Measurements from ENCODE around the gene LAMA4. TPM values are rescaled to one million over a fixed set of nuclear protein-coding genes. Genes with fewer than 3 reads are reported as not detected.

LAMA4 gene
- total RNA-seq, 1 experiment from 2014 or later = 11.9 TPM

DNA sequence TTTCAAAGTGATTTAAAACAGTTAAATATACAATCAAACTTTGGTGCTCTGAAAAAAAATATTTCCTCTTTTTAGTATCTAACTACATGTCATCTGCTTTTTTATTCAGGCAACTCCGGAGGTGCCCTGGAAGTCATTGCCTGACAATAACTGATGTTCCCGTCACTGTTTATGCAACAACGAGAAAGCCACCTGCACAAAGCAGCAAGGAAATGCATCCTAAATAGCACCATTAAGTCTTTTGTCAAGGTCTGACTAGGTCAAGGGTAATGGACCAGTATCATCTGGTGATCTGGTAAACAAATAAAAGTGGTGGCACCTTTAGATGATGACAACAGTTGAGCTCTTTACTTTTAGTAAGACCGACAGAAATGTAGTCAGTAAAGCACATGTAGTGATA, 153.8 kb downstream of the LAMA4 start:
- no peaks in the 10 kb centered on the region for H3K4me1 ChIP-seq (ENCODE audit: control insufficient read depth, insufficient read depth, low read length)
- H3K4me3 ChIP-seq (ENCODE audit: low read depth in 2 of 2, low read length in 2 of 2) = no peak overlapping the region
- BruUV-seq (replicated peaks) = no TSS peak
- DNase-seq (ENCODE audit: low read depth, low spot score) = no peak
- intact Hi-C loops (cut with micrococcal nuclease; ENCODE audit: unreplicated experiment) (loop anchor here (10.0 kb wide), 1 partner anchor 274 kb away; no protein-coding TSS in a partner anchor), in situ Hi-C loops (cut with HindIII; ENCODE audit: low pct_unique_long_range_greater_than_20kb, low sequenced_read_pairs) (no loop called here)
- POLR2A ChIA-PET = no interaction called here
- H3K36me3 ChIP-seq (ENCODE audit: control insufficient read depth, insufficient read depth, low read length) = no peaks in the 10 kb centered on the region
- no peak overlapping the region for H3K27ac ChIP-seq (ENCODE audit: low read length)
- CTCF ChIA-PET = no interaction called here
- no peak for ATAC-seq
- TF ChIP-seq POLR2AphosphoS5 (IDR thresholded peaks at IDR 0.05; ENCODE audit: low read depth, low read length) = no peak
- no peak for TF ChIP-seq TCF7L2 (IDR thresholded peaks at IDR 0.05; ENCODE audit: low read depth, low read length)
- TF ChIP-seq, protein P1, sequence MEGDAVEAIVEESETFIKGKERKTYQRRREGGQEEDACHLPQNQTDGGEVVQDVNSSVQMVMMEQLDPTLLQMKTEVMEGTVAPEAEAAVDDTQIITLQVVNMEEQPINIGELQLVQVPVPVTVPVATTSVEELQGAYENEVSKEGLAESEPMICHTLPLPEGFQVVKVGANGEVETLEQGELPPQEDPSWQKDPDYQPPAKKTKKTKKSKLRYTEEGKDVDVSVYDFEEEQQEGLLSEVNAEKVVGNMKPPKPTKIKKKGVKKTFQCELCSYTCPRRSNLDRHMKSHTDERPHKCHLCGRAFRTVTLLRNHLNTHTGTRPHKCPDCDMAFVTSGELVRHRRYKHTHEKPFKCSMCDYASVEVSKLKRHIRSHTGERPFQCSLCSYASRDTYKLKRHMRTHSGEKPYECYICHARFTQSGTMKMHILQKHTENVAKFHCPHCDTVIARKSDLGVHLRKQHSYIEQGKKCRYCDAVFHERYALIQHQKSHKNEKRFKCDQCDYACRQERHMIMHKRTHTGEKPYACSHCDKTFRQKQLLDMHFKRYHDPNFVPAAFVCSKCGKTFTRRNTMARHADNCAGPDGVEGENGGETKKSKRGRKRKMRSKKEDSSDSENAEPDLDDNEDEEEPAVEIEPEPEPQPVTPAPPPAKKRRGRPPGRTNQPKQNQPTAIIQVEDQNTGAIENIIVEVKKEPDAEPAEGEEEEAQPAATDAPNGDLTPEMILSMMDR (IDR thresholded peaks at IDR 0.05) = no peak
- TF ChIP-seq, protein P2, sequence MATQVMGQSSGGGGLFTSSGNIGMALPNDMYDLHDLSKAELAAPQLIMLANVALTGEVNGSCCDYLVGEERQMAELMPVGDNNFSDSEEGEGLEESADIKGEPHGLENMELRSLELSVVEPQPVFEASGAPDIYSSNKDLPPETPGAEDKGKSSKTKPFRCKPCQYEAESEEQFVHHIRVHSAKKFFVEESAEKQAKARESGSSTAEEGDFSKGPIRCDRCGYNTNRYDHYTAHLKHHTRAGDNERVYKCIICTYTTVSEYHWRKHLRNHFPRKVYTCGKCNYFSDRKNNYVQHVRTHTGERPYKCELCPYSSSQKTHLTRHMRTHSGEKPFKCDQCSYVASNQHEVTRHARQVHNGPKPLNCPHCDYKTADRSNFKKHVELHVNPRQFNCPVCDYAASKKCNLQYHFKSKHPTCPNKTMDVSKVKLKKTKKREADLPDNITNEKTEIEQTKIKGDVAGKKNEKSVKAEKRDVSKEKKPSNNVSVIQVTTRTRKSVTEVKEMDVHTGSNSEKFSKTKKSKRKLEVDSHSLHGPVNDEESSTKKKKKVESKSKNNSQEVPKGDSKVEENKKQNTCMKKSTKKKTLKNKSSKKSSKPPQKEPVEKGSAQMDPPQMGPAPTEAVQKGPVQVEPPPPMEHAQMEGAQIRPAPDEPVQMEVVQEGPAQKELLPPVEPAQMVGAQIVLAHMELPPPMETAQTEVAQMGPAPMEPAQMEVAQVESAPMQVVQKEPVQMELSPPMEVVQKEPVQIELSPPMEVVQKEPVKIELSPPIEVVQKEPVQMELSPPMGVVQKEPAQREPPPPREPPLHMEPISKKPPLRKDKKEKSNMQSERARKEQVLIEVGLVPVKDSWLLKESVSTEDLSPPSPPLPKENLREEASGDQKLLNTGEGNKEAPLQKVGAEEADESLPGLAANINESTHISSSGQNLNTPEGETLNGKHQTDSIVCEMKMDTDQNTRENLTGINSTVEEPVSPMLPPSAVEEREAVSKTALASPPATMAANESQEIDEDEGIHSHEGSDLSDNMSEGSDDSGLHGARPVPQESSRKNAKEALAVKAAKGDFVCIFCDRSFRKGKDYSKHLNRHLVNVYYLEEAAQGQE (IDR thresholded peaks at IDR 0.05; ENCODE audit: insufficient read depth in 1 of 2, low read depth in 2 of 2, low read length in 1 of 2) = no peak
- no peak for TF ChIP-seq SIN3A (IDR thresholded peaks at IDR 0.05; ENCODE audit: borderline replicate concordance, insufficient read depth, low read depth, low read length)
- no peaks in the 10 kb centered on the region for H3K27me3 ChIP-seq (ENCODE audit: control insufficient read depth, insufficient read depth, low read length)
- H3K9me3 ChIP-seq (ENCODE audit: control insufficient read depth, insufficient read depth, low read depth, low read length) = no peaks in the 10 kb centered on the region

DNA sequence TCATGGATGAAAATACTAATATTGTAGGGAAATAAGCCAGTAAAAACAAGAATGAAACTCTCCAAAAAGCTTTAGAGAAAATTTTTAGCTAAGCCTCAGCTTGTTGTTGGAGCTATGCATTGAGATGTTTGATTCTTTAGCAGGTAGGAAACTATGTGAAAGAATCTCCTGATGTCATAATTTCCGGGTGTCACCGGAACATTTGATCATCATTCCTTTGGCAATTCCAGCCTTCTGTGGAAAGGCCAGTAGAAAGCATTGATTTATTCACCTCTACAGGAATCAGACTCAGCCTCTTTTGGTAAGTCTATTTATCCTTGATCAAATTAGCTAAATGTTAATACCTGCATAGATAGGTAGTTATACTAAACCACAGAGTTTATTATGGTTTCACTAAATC, 157.5 kb downstream of the LAMA4 start:
- TF ChIP-seq SIN3A (IDR thresholded peaks at IDR 0.05; ENCODE audit: borderline replicate concordance, insufficient read depth, low read depth, low read length) = no peak
- TF ChIP-seq POLR2AphosphoS5 (IDR thresholded peaks at IDR 0.05; ENCODE audit: low read depth, low read length) = no peak
- no peak for TF ChIP-seq TCF7L2 (IDR thresholded peaks at IDR 0.05; ENCODE audit: low read depth, low read length)
- TF ChIP-seq, protein P2 (IDR thresholded peaks at IDR 0.05; ENCODE audit: insufficient read depth in 1 of 2, low read depth in 2 of 2, low read length in 1 of 2) = no peak
- TF ChIP-seq, protein P1 (IDR thresholded peaks at IDR 0.05) = no peak
- BruUV-seq (replicated peaks) = no TSS peak
- Histone ChIP-seq H3K4me3 (ENCODE audit: low read depth in 2 of 2, low read length in 2 of 2) (no peak overlapping the region), H3K9me3 (ENCODE audit: control insufficient read depth, insufficient read depth, low read depth, low read length) (no peaks in the 10 kb centered on the region), H3K36me3 (ENCODE audit: control insufficient read depth, insufficient read depth, low read length) (no peaks in the 10 kb centered on the region), H3K27me3 (ENCODE audit: control insufficient read depth, insufficient read depth, low read length) (peaks cover 3% of the 10 kb centered on the region; the same call in 1 of the 2 replicates), H3K4me1 (ENCODE audit: control insufficient read depth, insufficient read depth, low read length) (no peaks in the 10 kb centered on the region), H3K27ac (ENCODE audit: low read length) (no peak overlapping the region)
- ATAC-seq (no peak), DNase-seq (ENCODE audit: low read depth, low spot score) (no peak)
- in situ Hi-C loops (cut with HindIII; ENCODE audit: low pct_unique_long_range_greater_than_20kb, low sequenced_read_pairs) = no loop called here
- intact Hi-C loops (cut with micrococcal nuclease; ENCODE audit: unreplicated experiment) = no loop called here
- ChIA-PET CTCF (interaction anchor here (0.5 kb wide), 1 partner anchor 176 kb away, joined by 4 read pairs; no protein-coding TSS in a partner anchor), POLR2A (no interaction called here)

Data from Panc1 (cell line).